Upper lobe of right lung (tissue), 1 donor: ENCODE measurements around the gene TMEM247. TPM values are rescaled to one million over a fixed set of nuclear protein-coding genes. Genes with fewer than 3 reads are reported as not detected.

Source experiments
- ATAC-seq: fragments of 200-7000 bp; cut with Tn5 transposase; one replicate; pipeline ENCODE4 v1.9.1; 2020; ENCODE audit warnings: mild to moderate bottlenecking, moderate library complexity
- DNase-seq: peaks from one replicate; pipeline ENCODE4 v3.0.0-alpha.2; 2020
- H3K27ac ChIP-seq: fragments of 200-600 bp; one replicate; pipeline ENCODE4 v1.8.0; 2022
- H3K27me3 ChIP-seq: fragments of 200-600 bp; one replicate; pipeline ENCODE4 v1.8.0; 2022; ENCODE audit warnings: mild to moderate bottlenecking
- H3K36me3 ChIP-seq: fragments of 200-600 bp; one replicate; pipeline ENCODE4 v1.8.0; 2022
- H3K4me1 ChIP-seq: fragments of 200-600 bp; one replicate; pipeline ENCODE4 v1.8.0; 2022
- H3K4me3 ChIP-seq: fragments of 200-600 bp; one replicate; pipeline ENCODE4 v1.8.0; 2022; ENCODE audit warnings: mild to moderate bottlenecking
- H3K9me3 ChIP-seq: fragments of 200-600 bp; one replicate; pipeline ENCODE4 v1.8.0; 2022
- intact Hi-C: fragments of 100-400 bp; cut with DNase I; formaldehyde crosslinking; loops from one replicate; pipeline ENCODE4 v1.11.0; 2022
- total RNA-seq: library from RNA; stranded (reverse); fragmentation: NEBNext Ultra II Directional; extraction: Animal tissue kit (Norgen Biotek cat#: 25700); gene quantifications from one replicate; pipeline ENCODE4 v1.2.1, GENCODE V29; 2021
- TF ChIP-seq, protein P1 (sequence below): fragments of 200-600 bp; IDR thresholded peaks from one replicate; pipeline ENCODE4 v1.8.0; 2022; ENCODE audit warnings: antibody characterized with exemption
- donor health status: DM: no; HTN: yes; CAD: no; lungs with severe emphysema.

The TMEM247 gene
- total RNA-seq, 1 donor from 2014 or later = not detected

GRCh38 chr2:46441838-46442712 is 37.3 kb upstream of the TMEM247 start:
- ATAC-seq = no peak
- Histone ChIP-seq H3K36me3 (no peaks in the 10 kb centered on the region), H3K9me3 (no peaks in the 10 kb centered on the region), H3K27me3 (no peaks in the 10 kb centered on the region), H3K27ac (no peak overlapping the region), H3K4me1 (no peaks in the 10 kb centered on the region), H3K4me3 (no peak overlapping the region)
- DNase-seq = no peak
- intact Hi-C loops = no loop called here
- TF ChIP-seq, protein P1, sequence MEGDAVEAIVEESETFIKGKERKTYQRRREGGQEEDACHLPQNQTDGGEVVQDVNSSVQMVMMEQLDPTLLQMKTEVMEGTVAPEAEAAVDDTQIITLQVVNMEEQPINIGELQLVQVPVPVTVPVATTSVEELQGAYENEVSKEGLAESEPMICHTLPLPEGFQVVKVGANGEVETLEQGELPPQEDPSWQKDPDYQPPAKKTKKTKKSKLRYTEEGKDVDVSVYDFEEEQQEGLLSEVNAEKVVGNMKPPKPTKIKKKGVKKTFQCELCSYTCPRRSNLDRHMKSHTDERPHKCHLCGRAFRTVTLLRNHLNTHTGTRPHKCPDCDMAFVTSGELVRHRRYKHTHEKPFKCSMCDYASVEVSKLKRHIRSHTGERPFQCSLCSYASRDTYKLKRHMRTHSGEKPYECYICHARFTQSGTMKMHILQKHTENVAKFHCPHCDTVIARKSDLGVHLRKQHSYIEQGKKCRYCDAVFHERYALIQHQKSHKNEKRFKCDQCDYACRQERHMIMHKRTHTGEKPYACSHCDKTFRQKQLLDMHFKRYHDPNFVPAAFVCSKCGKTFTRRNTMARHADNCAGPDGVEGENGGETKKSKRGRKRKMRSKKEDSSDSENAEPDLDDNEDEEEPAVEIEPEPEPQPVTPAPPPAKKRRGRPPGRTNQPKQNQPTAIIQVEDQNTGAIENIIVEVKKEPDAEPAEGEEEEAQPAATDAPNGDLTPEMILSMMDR = no peak

- no peak overlapping the region for H3K27ac ChIP-seq
- H3K9me3 ChIP-seq = no peaks in the 10 kb centered on the region
- ATAC-seq (no peak), DNase-seq (no peak)
- no peaks in the 10 kb centered on the region for H3K36me3 ChIP-seq
- no peaks in the 10 kb centered on the region for H3K4me1 ChIP-seq
- H3K27me3 ChIP-seq = no peaks in the 10 kb centered on the region
- intact Hi-C loops = no loop called here
- TF ChIP-seq, protein P1 = no peak
- H3K4me3 ChIP-seq = no peak overlapping the region
Observed at GRCh38 chr2:46444732-46445131, 34.6 kb upstream of the TMEM247 start.

DNA sequence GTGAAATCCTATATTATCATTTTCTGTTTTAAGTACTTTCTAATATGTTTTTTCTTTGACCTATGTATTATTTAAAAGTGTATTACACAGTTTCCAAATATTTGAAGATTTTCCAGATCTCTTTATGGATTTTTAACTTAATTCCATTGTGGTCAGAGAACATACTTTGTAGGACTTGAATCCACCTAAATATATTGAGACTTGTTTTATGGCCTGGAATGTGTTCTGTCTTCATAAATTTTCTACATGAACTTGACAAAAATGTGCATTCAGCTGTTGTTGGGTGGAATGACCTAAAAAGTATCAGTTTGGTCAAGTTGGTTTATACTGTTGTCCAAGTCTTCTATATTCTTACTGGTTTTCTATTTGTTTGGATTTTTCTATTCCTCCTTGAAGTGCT is 33.8 kb upstream of the TMEM247 start:
- Histone ChIP-seq H3K36me3 (no peaks in the 10 kb centered on the region), H3K27ac (no peak overlapping the region), H3K9me3 (no peaks in the 10 kb centered on the region), H3K4me1 (no peaks in the 10 kb centered on the region), H3K27me3 (no peaks in the 10 kb centered on the region), H3K4me3 (no peak overlapping the region)
- ATAC-seq (no peak), DNase-seq (no peak)
- TF ChIP-seq, protein P1 = no peak
- intact Hi-C loops = no loop called here

DNA sequence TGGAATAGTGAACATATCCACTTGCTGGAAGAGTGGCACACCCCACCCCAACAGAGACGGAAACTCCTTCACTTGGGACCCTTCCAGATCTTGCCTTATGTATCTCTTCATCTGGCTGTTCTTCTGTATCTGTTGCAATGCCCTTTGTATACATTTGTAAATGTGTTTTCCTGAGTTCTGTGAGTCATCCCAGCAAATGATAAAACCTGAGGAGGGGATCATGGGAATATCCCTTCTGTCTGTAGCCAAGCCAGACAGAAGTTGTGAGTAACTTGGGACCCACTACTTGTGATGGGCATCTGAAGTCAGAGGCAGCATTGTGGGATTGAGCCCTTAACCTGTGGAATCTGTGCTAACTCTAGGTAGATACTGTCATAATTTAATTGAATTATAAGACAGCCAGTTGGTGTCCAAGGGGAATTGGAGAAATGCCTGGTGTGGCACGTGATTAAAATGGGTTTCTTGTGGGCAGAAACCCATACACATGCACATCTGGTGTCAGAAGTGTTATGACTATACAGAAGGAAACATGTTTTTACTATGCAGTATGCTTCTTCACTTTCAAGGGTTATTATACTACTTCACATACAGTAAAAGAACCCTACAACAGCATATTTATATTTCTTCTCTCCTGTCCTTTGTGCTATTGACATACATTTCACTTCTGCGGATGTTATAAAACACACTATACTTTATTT is 32.3 kb upstream of the TMEM247 start:
- TF ChIP-seq, protein P1 = no peak
- Histone ChIP-seq H3K4me3 (no peak overlapping the region), H3K27ac (no peak overlapping the region), H3K36me3 (no peaks in the 10 kb centered on the region), H3K27me3 (no peaks in the 10 kb centered on the region), H3K4me1 (no peaks in the 10 kb centered on the region), H3K9me3 (no peaks in the 10 kb centered on the region)
- DNase-seq = no peak
- intact Hi-C loops = no loop called here
- no peak for ATAC-seq

DNA sequence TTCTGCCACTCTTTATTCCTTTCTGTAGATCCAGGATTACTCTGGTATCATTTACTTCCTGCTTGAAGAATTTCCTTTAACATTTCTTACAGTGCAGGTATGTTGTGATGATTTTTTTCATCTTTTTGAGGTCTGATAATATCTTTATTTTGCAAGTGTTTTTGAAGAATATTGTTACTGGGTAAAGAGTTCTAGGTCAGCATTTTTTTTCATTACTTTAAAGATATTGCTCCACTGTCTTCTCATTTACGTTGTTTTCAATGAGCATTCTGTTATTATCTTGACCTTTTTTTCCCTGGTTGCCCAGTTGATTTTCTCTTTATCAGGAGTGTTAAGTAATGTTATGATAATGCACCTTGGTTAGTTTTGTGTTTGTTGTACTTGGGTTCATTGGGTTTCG is 31.7 kb upstream of the TMEM247 start:
- DNase-seq (no peak), ATAC-seq (no peak)
- Histone ChIP-seq H3K27ac (no peak overlapping the region), H3K27me3 (no peaks in the 10 kb centered on the region), H3K4me1 (no peaks in the 10 kb centered on the region), H3K9me3 (no peaks in the 10 kb centered on the region), H3K36me3 (no peaks in the 10 kb centered on the region), H3K4me3 (no peak overlapping the region)
- TF ChIP-seq, protein P1 = no peak
- intact Hi-C loops = no loop called here
